ENCODE results near the gene EIF3K. TPM values are rescaled to one million over a fixed set of nuclear protein-coding genes. Genes with fewer than 3 reads are reported as not detected.

EIF3K gene
- total RNA-seq, 2 experiments from 2014 or later, result 281 to 308 TPM

DNA sequence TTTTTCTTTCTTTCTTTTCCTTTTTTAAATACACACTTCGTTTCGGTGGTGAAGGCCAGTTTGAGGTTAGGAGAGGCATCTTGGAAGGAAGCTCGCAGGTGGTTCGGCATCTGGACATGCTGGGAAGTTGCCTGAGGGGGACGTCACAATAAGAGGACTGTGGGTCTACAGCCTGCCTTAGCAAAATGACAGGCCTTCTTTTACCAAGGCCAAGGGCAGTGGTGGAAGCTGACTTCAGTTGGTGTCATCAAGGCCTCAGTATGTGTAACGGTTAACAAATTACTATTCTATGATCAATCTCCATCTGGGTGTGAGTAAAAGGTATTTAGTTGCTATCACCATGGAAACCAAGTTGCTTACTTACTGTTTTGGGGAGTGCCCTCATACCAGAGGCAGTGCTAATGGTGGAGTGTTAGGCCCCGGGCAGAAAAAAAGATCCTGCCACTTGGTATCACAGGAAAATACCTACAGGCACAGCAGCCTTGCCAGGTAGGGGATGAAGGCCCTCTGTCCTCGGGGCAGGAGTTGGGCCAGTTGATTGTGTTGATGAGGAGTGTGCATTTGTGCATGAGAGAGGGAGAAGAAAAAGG lies 38.7 kb downstream of the EIF3K start:
- no peak for DNase-seq

GRCh38 chr19:38658462-38659306 lies 39.7 kb downstream of the EIF3K start:
- H3K27ac Mint-ChIP-seq, result peak overlapping the region; percentile 66
- peaks cover 34% of the 10 kb centered on the region for H3K36me3 Mint-ChIP-seq
- H3K27me3 Mint-ChIP-seq, result no peaks in the 10 kb centered on the region
- DNase-seq, result no peak
- no peak for ATAC-seq
- CTCF ChIA-PET, result interaction anchor here (1.0 to 1.3 kb wide), 4 partner anchors 10 to 24 kb away, joined by 3 to 5 read pairs (median 4); no protein-coding TSS in a partner anchor
- peaks cover 84% of the 10 kb centered on the region for H3K4me1 Mint-ChIP-seq
- H3K9me3 Mint-ChIP-seq (ENCODE audit: low read depth), result no peaks in the 10 kb centered on the region
- no peak overlapping the region for H3K4me3 Mint-ChIP-seq

More for the DNA sequence above, 38.7 kb downstream of the EIF3K start:
- ATAC-seq, result peak; percentile 11
- CTCF ChIA-PET, result interaction anchor here (1.1 to 2.4 kb wide), 3 partner anchors 13 to 255 kb away, joined by 3 to 9 read pairs (median 6); partner anchors contain the start of gene FAM98C
- no peaks in the 10 kb centered on the region for H3K27me3 Mint-ChIP-seq
- peak overlapping the region; percentile 66 for H3K27ac Mint-ChIP-seq
- H3K4me1 Mint-ChIP-seq, result peaks cover 87% of the 10 kb centered on the region
- peaks cover 38% of the 10 kb centered on the region for H3K36me3 Mint-ChIP-seq
- no peak overlapping the region for H3K4me3 Mint-ChIP-seq
- no peaks in the 10 kb centered on the region for H3K9me3 Mint-ChIP-seq (ENCODE audit: low read depth)

GRCh38 chr19:38660724-38661123 lies 41.7 kb downstream of the EIF3K start:
- CTCF ChIA-PET, result interaction anchor here (3.4 kb wide), 1 partner anchor 13 kb away, joined by 10 read pairs; the partner anchor contains the start of gene ACTN4
- Mint-ChIP-seq H3K9me3 (ENCODE audit: low read depth) (no peaks in the 10 kb centered on the region), H3K27me3 (no peaks in the 10 kb centered on the region), H3K4me1 (peaks cover 82% of the 10 kb centered on the region), H3K36me3 (peaks cover 29% of the 10 kb centered on the region), H3K27ac (peak overlapping the region; percentile 7), H3K4me3 (no peak overlapping the region)
- ATAC-seq (no peak), DNase-seq (no peak)

GRCh38 chr19:38661136-38661535 lies 42.1 kb downstream of the EIF3K start:
- Mint-ChIP-seq H3K36me3 (peaks cover 26% of the 10 kb centered on the region), H3K27ac (no peak overlapping the region), H3K4me3 (no peak overlapping the region), H3K9me3 (ENCODE audit: low read depth) (no peaks in the 10 kb centered on the region), H3K4me1 (peaks cover 82% of the 10 kb centered on the region), H3K27me3 (no peaks in the 10 kb centered on the region)
- no peak for DNase-seq
- ATAC-seq, result no peak
- CTCF ChIA-PET, result interaction anchor here (1.4 to 3.4 kb wide), 2 partner anchors 10 to 14 kb away, joined by 3 to 10 read pairs; partner anchors contain the start of gene ACTN4

DNA sequence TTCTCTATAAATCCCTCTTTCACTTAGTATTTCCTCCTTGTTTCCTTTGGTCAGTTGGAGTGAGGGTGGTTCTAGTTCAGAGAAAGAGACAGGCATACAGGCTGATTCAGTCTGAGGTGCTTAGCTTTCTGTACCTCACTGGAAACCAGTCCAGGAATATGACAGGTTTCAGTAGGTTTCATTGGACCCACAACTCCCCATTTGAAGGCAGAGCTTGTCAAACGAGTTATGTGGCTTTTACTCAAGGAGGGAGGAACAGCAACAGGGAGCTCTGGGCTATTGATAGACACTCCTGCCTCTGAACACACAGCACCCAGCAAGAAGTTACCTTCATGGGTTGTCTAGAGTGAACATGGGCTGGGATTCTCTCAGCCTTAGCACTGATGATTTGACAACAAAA lies 43.0 kb downstream of the EIF3K start:
- CTCF ChIA-PET, result interaction anchor here (1.2 to 3.4 kb wide), 4 partner anchors 9 to 32 kb away, joined by 3 to 10 read pairs (median 4); partner anchors contain the start of gene ACTN4
- Mint-ChIP-seq H3K4me3 (no peak overlapping the region), H3K9me3 (ENCODE audit: low read depth) (no peaks in the 10 kb centered on the region), H3K36me3 (peaks cover 20% of the 10 kb centered on the region), H3K4me1 (peaks cover 82% of the 10 kb centered on the region), H3K27ac (no peak overlapping the region), H3K27me3 (no peaks in the 10 kb centered on the region)
- no peak for DNase-seq
- no peak for ATAC-seq

GRCh38 chr19:38662537-38663155 lies 43.7 kb downstream of the EIF3K start:
- no peak overlapping the region for H3K27ac Mint-ChIP-seq
- ATAC-seq (no peak), DNase-seq (no peak)
- peaks cover 82% of the 10 kb centered on the region for H3K4me1 Mint-ChIP-seq
- CTCF ChIA-PET, result interaction anchor here (1.2 to 3.4 kb wide), 4 partner anchors 8 to 31 kb away, joined by 3 to 10 read pairs (median 4); partner anchors contain the start of gene ACTN4
- peaks cover 18% of the 10 kb centered on the region for H3K36me3 Mint-ChIP-seq
- no peaks in the 10 kb centered on the region for H3K9me3 Mint-ChIP-seq (ENCODE audit: low read depth)
- no peak overlapping the region for H3K4me3 Mint-ChIP-seq
- H3K27me3 Mint-ChIP-seq, result no peaks in the 10 kb centered on the region

- ATAC-seq (no peak), DNase-seq (no peak)
- no peaks in the 10 kb centered on the region for H3K27me3 Mint-ChIP-seq
- peaks cover 82% of the 10 kb centered on the region for H3K4me1 Mint-ChIP-seq
- H3K9me3 Mint-ChIP-seq (ENCODE audit: low read depth), result no peaks in the 10 kb centered on the region
- H3K4me3 Mint-ChIP-seq, result no peak overlapping the region
- no peak overlapping the region for H3K27ac Mint-ChIP-seq
- peaks cover 20% of the 10 kb centered on the region for H3K36me3 Mint-ChIP-seq
- CTCF ChIA-PET, result interaction anchor here (1.2 to 3.4 kb wide), 3 partner anchors 16 to 30 kb away, joined by 3 to 10 read pairs (median 5); partner anchors contain the start of gene ACTN4
Observed at GRCh38 chr19:38663156-38663651, 44.2 kb downstream of the EIF3K start.

GRCh38 chr19:38663957-38664502 lies 45.0 kb downstream of the EIF3K start:
- peak overlapping the region; percentile 24 for H3K4me3 Mint-ChIP-seq
- ATAC-seq, result peak; percentile 50

DNA sequence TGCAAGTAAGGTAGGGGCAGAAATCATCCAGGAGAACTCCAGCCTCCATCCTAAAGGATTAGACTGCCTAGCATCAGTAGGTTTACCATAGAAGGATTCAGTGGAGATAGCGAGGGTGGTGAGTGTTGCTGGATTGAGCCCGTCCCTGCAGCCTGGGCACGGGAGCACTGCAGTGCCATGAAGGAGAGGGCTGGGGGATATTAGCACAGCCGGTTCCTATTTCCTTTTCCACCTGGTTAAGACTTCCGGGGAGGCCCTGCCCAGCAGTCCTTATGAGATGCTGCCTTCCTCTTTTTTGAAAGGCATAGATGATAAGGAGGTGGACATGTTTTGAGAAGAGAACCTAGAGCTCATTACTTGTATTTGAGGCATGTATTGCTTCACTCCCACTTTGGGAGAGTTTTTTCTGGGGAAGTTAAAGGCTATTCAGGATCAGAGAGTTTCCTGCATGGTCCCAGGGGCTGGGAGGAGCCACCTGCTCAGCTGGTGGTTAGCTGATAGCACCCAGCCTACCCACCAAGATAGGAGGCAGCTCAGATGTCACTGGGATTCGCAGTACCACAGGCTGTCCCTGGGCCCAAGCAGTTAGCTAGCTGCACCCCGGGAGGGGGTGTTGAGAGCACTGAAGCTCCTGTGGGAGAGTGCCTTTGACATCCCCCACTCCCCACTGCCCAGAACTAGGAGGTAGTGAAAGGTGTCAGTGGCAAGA lies 45.7 kb downstream of the EIF3K start:
- CTCF ChIA-PET, result interaction anchor here (0.7 to 2.4 kb wide), 5 partner anchors 10 to 30 kb away, joined by 3 to 9 read pairs (median 5); no protein-coding TSS in a partner anchor
- peak; percentile 4 for ATAC-seq
- Mint-ChIP-seq H3K4me3 (peak overlapping the region; percentile 24), H3K9me3 (ENCODE audit: low read depth) (no peaks in the 10 kb centered on the region), H3K27me3 (no peaks in the 10 kb centered on the region), H3K27ac (peak overlapping the region; percentile 71), H3K4me1 (peaks cover 82% of the 10 kb centered on the region), H3K36me3 (peaks cover 28% of the 10 kb centered on the region)
- no peak for DNase-seq

More at GRCh38 chr19:38663957-38664502, 45.0 kb downstream of the EIF3K start:
- peaks cover 22% of the 10 kb centered on the region for H3K36me3 Mint-ChIP-seq
- H3K4me1 Mint-ChIP-seq, result peaks cover 82% of the 10 kb centered on the region
- peak; percentile 64 for DNase-seq
- no peaks in the 10 kb centered on the region for H3K27me3 Mint-ChIP-seq
- no peaks in the 10 kb centered on the region for H3K9me3 Mint-ChIP-seq (ENCODE audit: low read depth)
- CTCF ChIA-PET, result interaction anchor here (1.0 to 3.4 kb wide), 5 partner anchors 11 to 29 kb away, joined by 3 to 10 read pairs (median 6); partner anchors contain the start of gene ACTN4
- peak overlapping the region; percentile 71 for H3K27ac Mint-ChIP-seq

GRCh38 chr19:38665219-38665931 lies 46.4 kb downstream of the EIF3K start:
- Mint-ChIP-seq H3K4me3 (no peak overlapping the region), H3K27ac (peak overlapping the region; percentile 59), H3K4me1 (peaks cover 86% of the 10 kb centered on the region), H3K27me3 (no peaks in the 10 kb centered on the region), H3K9me3 (ENCODE audit: low read depth) (no peaks in the 10 kb centered on the region), H3K36me3 (peaks cover 30% of the 10 kb centered on the region)
- CTCF ChIA-PET, result interaction anchor here (0.6 to 2.2 kb wide), 6 partner anchors 9 to 126 kb away, joined by 3 to 9 read pairs (median 3); no protein-coding TSS in a partner anchor
- ATAC-seq (no peak), DNase-seq (no peak)

DNA sequence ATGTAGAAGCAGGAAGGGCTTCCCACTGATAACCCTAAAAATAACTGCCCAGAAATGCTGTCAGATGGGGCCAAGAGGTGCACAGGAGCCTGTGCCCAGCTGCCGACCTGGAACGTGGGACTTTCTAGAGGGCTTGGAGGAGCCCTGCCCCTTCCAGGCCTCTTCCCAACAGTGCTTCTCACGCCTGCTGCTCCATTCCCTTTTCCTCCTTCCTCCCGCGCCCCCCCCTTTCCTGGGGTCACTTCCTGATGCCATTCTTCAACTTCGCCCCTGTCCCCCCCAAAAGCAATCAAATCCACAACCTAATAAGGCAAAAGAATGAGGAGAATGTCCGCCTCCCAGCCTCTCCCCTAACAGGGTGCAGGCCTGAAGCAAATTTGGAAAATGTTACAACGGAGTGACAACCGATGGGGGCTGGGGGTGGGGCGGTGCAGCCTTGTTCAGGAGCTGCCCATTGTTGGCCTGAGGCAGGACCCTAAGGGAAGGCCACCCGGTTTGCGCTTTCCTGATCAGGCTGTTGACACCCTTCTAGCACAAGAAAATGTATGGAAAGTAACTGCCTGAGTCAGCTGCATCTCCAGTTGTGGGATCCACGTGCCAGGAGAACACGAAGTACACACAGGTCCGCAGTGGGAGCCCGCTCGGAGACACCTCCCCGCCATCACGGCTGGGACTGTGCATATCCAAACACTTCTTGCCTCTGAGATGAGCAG lies 47.1 kb downstream of the EIF3K start:
- Mint-ChIP-seq H3K27me3 (no peaks in the 10 kb centered on the region), H3K4me1 (peaks cover 88% of the 10 kb centered on the region), H3K4me3 (no peak overlapping the region), H3K27ac (peak overlapping the region; percentile 83), H3K36me3 (peaks cover 27% of the 10 kb centered on the region), H3K9me3 (ENCODE audit: low read depth) (no peaks in the 10 kb centered on the region)
- no peak for DNase-seq
- no peak for ATAC-seq
- CTCF ChIA-PET, result interaction anchor here (1.1 to 2.2 kb wide), 5 partner anchors 8 to 264 kb away, joined by 3 to 9 read pairs (median 4); partner anchors contain the start of genes MRPS12 and SARS2

Data from activated CD8-positive, alpha-beta memory T cell treated with anti-CD3 and anti-CD28 coated beads, Interleukin-2, amount 10 ng/mL, durations not matched to agents 7 days and 5 days (primary cell).